Fibroblast of lung (primary cell): Measurements from ENCODE around the gene NF2.

Experiments
- CTCF ChIP-seq, 2 donors: IDR thresholded peaks in 1 of 2; conservative IDR thresholded peaks in 1 of 2; 1 replicate in 1 of 2; 2 replicates in 1 of 2; pipeline ENCODE4 v1.5.1; 2011 to 2012; ENCODE audit warnings: low read length in 2 of 2, control low read depth in 1 of 2, inconsistent platforms in 1 of 2, low read depth in 1 of 2, mild to moderate bottlenecking in 1 of 2
- EZH2 ChIP-seq: IDR thresholded peaks from 2 replicates; pipeline ENCODE4 v1.5.1; 2012; ENCODE audit warnings: low read length, control low read depth, mild to moderate bottlenecking; ENCODE audit errors: missing control alignments

GRCh38 chr22:29563652-29564460 is 39.6 kb upstream of the NF2 start:
- TF ChIP-seq CTCF (conservative IDR thresholded peaks at IDR 0.05 in 1 of 2, IDR thresholded peaks at IDR 0.05 in 1 of 2; ENCODE audit: low read depth in 1 of 2, low read length in 2 of 2) (no peak), EZH2 (no peak)
